ENCODE measurements around the gene ZBTB38.
A peak's percentile ranks its signal among the peaks of the same experiment; 100 is the strongest.

Gene ZBTB38

GRCh38 chr3:141367038-141367730 is 1.1 kb upstream of the ZBTB38 start:
- DNase-seq (ENCODE audit: low read depth), result no peak

DNA sequence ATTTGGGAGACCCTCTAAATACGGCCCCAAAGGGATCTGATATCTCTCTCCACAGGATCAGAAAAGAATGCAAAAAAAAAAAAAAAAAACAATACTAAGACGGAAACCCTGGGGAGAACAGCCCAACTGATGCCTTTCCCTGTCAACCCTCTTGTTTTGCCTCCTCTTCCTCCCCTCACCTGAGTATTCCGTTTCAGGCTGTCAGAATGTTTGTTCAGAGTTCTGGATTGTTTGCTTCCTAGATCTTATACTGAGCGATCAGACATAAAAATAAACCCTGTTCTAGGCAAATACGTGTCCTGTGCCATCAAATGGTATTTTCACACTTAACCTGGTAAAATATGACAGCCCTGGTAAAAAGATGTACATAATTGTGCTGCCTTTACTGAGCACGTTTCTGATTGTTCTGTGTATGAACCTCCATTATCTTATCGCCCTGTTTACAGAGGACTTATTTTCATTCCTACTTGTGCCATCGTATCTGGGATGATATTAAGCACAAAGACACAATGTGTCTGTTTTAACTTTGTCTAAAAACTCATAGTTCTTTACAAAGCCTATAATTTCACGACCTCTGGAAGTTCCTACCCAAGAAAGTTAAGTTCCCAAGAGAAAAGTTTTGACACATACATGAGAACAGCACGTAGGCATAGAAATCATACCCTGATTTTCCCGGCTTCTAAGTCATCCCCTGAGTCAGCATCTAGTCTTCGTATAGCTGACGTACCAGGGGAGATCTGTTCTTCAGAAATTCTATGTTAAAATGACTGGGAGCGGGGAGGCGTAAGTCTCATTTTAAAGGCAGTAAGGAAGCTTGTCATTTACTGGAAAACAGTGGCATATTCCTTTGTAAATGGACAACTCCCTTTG is 856 bp downstream of the ZBTB38 start:
- no peak for DNase-seq (ENCODE audit: low read depth)

DNA sequence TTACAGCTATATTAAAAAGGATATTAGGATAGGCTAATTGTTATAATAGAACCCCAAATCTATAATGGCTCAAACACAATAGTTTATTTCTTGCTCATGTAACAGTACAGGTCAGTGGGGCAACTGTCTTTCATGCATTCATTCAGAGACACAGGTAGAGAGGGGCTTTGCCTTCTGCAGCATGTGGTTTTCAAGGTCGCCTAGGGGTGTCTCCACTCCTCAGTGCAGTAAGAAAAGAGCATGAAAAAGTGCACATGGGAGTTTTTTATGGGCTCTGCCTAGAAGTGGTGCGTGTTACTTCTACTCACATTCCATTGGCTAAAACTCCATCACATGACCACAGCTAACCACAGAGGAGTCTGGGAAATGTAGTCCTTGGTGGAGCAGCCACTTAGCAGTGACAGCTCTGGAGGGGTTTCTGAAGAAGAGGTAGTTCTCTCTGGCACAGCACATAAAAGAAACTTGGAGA is 1.8 kb downstream of the ZBTB38 start:
- DNase-seq (ENCODE audit: low read depth), result peak; percentile 25

DNA sequence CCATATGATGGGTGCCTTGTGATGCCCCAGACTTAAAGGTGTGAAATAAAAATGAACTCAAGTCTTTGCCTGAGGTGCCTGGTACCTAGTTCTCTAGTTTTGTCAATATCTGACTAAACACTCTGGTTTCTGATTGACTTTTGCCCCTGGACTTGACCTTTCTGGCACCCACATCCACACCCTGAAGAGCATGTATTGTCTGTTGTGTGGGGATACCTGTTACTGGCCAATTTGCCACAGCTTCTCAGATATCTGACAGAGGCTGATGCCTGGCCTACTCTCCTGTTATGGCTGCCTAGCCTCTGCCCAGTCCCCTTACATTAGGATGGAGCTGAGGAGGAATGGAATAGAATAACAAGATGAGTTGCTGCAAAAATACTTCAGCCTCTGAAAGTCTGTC is 3.6 kb downstream of the ZBTB38 start:
- DNase-seq (ENCODE audit: low read depth), result no peak

GRCh38 chr3:141372656-141373055 is 4.4 kb downstream of the ZBTB38 start:
- DNase-seq (ENCODE audit: low read depth), result no peak

DNA sequence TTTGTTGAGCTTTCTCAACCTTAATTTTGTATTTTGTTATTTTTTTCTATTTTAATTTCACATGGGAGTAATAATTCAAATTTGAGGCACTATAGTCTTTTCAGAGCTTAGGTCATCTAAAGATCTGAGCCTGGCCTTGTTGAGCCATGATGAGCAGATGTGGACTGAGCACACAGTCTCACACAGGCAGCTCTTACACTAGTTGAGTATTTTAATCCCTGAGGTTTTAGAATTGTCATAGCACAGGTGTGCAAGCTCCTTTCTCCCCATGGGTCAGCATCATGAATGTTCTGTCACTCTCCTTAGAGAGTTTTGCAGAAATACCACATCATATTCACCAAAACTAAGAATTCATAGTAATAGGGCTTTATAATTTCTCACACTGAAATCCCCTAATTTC is 4.9 kb downstream of the ZBTB38 start:
- no peak for DNase-seq (ENCODE audit: low read depth)

GRCh38 chr3:141373768-141374526 is 5.6 kb downstream of the ZBTB38 start:
- no peak for DNase-seq (ENCODE audit: low read depth)

- DNase-seq (ENCODE audit: low read depth), result no peak
These were observed 7.3 kb downstream of the ZBTB38 start for GRCh38 chr3:141375381-141376301.

- no peak for DNase-seq (ENCODE audit: low read depth)
These were observed 9.1 kb downstream of the ZBTB38 start for GRCh38 chr3:141377377-141377776.

GRCh38 chr3:141378556-141378955 is 10.3 kb downstream of the ZBTB38 start:
- DNase-seq (ENCODE audit: low read depth), result no peak

DNA sequence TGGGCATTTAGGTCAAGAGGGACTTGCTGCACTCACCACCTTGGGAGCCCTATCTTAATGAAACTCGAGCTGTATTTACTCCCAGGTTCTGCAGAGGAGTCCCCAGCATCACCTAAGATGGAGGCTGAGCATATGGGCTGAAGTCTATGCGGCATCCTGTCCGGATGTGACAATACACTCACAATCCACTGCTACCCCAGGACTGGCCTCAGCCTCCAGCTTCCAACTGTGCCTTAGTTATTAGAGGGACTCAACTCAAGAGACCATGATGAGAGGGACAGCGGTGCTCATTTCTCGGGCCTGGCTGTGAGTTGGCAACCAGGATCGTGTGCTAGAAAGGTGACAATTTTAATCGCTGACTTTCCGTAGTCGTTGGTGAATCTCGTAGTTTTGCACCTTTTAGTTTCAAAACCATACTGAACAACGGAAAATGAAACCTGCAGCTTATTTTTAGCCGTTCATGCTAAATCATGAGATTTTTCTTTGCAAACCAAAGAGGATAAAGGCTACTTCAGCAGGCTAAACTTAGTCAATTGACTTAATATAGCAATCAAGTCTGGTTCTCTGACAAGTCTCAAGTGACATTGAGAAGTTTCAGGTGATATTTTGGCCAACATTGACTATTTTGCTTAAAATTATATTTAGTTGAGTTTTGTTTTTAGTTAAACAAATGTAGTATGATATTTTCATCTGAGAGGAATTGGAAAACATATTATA is 11.1 kb downstream of the ZBTB38 start:
- DNase-seq (ENCODE audit: low read depth), result no peak

GRCh38 chr3:141380279-141380678 is 12.0 kb downstream of the ZBTB38 start:
- no peak for DNase-seq (ENCODE audit: low read depth)

- DNase-seq (ENCODE audit: low read depth), result no peak
These were observed 12.7 kb downstream of the ZBTB38 start for GRCh38 chr3:141380987-141381386.

DNA sequence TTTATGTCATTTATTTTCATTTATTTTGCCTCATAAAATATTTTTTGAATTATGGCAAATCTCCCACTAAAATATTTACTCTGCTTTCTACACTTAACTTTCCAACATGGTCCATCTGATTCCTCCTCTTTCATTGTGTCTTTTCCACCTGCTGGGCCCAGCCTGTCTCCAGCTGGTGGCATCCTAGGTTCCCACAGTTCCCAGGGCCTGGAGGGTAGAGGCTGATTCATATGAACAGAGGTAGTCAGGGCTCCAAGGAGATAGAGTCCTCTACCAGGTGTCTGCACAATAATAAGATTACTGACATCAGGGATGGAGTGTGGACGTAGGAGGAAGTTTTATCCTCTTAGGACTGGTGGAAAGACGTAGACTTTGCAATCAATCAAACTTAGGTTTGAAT is 14.3 kb downstream of the ZBTB38 start:
- DNase-seq (ENCODE audit: low read depth), result no peak

DNA sequence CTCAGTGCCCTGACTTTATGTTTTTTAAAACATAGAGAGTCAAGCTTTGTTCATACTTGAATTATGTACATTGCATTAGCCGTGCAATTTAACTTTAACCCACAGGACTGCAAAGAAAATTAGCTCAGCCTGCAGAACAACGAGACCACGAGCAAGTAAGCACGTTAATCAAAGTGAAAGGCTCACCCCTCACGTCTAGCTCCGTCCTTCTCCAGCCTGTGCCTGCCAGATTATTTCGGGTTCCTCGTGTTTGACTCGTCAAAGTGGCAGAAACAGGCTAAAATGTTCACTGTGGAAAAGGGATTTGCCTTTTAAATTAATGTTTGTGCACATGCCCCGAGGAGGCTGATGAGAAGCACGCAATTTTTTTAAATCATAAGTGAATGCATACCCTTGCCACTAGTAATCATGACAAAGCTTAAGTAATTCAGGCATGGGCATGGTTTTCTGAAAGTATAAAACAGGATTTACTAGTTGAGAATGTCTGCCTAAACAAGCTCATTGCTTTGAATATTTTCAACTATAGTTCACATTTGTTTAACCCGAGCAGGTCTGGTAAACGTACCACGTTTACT is 15.3 kb downstream of the ZBTB38 start:
- no peak for DNase-seq (ENCODE audit: low read depth)

GRCh38 chr3:141384157-141384556 is 15.9 kb downstream of the ZBTB38 start:
- DNase-seq (ENCODE audit: low read depth), result no peak

DNA sequence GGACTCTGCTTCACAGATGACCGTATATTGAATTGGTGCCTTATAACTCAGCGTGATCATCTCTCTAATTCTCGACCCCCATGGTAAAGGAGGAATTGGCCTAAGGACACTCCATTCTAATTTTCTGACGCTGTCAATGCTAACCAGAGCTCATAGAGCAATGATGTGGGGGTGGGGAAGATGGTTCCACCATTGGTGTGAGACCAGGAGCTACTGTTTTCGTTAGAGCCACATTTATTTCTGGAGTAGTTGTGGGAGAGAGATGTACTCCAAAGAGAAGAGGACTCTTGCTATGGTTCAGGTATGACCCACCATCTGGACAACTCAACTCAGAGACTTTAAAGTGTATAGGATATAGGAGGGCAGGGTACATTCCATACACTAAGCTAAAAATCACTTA is 16.3 kb downstream of the ZBTB38 start:
- no peak for DNase-seq (ENCODE audit: low read depth)

- no peak for DNase-seq (ENCODE audit: low read depth)
These were observed 17.3 kb downstream of the ZBTB38 start for GRCh38 chr3:141385406-141386125.

DNA sequence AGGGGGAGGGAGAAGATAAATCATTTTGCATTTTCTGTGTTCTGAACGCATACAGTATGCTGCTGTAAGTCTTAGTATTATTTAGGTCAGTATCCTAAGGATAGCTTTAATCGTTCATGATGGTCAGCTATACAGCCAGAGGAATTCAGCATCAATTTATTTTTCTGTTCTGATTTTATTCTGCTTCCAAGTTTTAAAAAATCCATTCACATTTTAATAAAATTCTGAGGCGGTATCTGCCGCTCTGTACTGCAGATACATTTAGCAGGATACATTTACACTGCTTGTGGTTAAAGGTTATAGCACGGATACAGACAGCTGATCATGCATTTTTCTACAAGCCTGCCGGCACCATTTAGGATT is 17.8 kb downstream of the ZBTB38 start:
- DNase-seq (ENCODE audit: low read depth), result no peak

GRCh38 chr3:141386611-141387111 is 18.4 kb downstream of the ZBTB38 start:
- DNase-seq (ENCODE audit: low read depth), result no peak
